H1 (cell line): ENCODE data around the gene RBAK. TPM values are rescaled to one million over a fixed set of nuclear protein-coding genes. Genes with fewer than 3 reads are reported as not detected.

ENCODE experiments used
- CTCF ChIA-PET: fragments of 300-600 bp; sonication (Branson Sonifier 250); formaldehyde crosslinking; loops from one replicate; lab custom pipeline; 2021; ENCODE audit not compliant: partially characterized antibody; lab: Charles Lee
- POLR2A ChIA-PET: fragments of 300-600 bp; sonication (Branson Sonifier 250); formaldehyde crosslinking; loops from one replicate; lab custom pipeline; 2021; ENCODE audit warnings: inconsistent platforms; ENCODE audit not compliant: partially characterized antibody; lab: Charles Lee
- DNase-seq, 2 experiments: peaks; one replicate each; pipeline versions ENCODE4 v3.0.0 to v3.0.0-alpha.2; 2010 to 2022; ENCODE audit warnings: low spot score in 2 of 2, low read depth in 1 of 2, mixed read lengths in 1 of 2
- FAIRE-seq: peaks from 2 replicates; lab custom pipeline; 2011; peaks lifted over from hg19 to GRCh38; lab: Jason Lieb, UNC
- H2AFZ ChIP-seq: 2 replicates; pipeline ENCODE4 v1.8.1; 2012; ENCODE audit warnings: low read length, inconsistent platforms
- H2AK5ac ChIP-seq: 2 replicates; pipeline ENCODE4 v1.6.1; 2013; ENCODE audit warnings: low read depth, low read length
- H2BK120ac ChIP-seq: replicated peaks from 2 replicates; pipeline ENCODE3; 2013; ENCODE audit warnings: low read depth, low read length, inconsistent platforms
- H2BK12ac ChIP-seq: 2 replicates; pipeline ENCODE4 v1.6.1; 2013; ENCODE audit warnings: low read depth, low read length
- H2BK15ac ChIP-seq: 2 replicates; pipeline ENCODE4 v1.6.1; 2013; ENCODE audit warnings: low read length
- H2BK20ac ChIP-seq: 2 replicates; pipeline ENCODE4 v1.6.1; 2013; ENCODE audit warnings: low read length
- H2BK5ac ChIP-seq: 2 replicates; pipeline ENCODE4 v1.6.1; 2013; ENCODE audit warnings: low read depth, low read length
- H3K14ac ChIP-seq: 2 replicates; pipeline ENCODE4 v1.6.1; 2013; ENCODE audit warnings: inconsistent platforms; ENCODE audit not compliant: insufficient read length
- H3K18ac ChIP-seq: 2 replicates; pipeline ENCODE4 v1.6.1; 2013; ENCODE audit warnings: low read length; ENCODE audit errors: extremely low read depth
- H3K23ac ChIP-seq: 2 replicates; pipeline ENCODE4 v1.6.1; 2013; ENCODE audit warnings: inconsistent platforms; ENCODE audit not compliant: insufficient read length
- H3K23me2 ChIP-seq: 2 replicates; pipeline ENCODE4 v1.6.1; 2013; ENCODE audit warnings: low read depth, low read length
- H3K27ac ChIP-seq: 2 replicates; pipeline ENCODE4 v1.6.1; 2011; ENCODE audit warnings: low read depth, low read length, inconsistent platforms
- H3K27me3 ChIP-seq, 4 experiments: replicated peaks in 1 of 4; 1 replicate in 1 of 4; 2 replicates in 3 of 4; pipeline versions ENCODE4 v1.6.1 to v1.8.1; 2011 to 2013; ENCODE audit warnings: low read length in 3 of 4, mild to moderate bottlenecking in 3 of 4, inconsistent platforms in 2 of 4, mixed read lengths in 2 of 4, moderate library complexity in 1 of 4; ENCODE audit not compliant: control insufficient read depth in 3 of 4, insufficient read depth in 3 of 4; ENCODE audit errors: extremely low read depth in 1 of 4
- H3K36me3 ChIP-seq, 4 experiments: 2 replicates each; pipeline versions ENCODE4 v1.6.1 to v1.8.1; 2011 to 2013; ENCODE audit warnings: mild to moderate bottlenecking in 4 of 4, low read length in 3 of 4, moderate library complexity in 2 of 4, control low read depth in 1 of 4, inconsistent platforms in 1 of 4; ENCODE audit not compliant: insufficient read depth in 4 of 4, control insufficient read depth in 2 of 4
- H3K4ac ChIP-seq: replicated peaks from 2 replicates; pipeline ENCODE3; 2013; ENCODE audit warnings: low read length, low read depth, mixed read lengths, inconsistent platforms; ENCODE audit not compliant: insufficient read length
- H3K4me1 ChIP-seq, 4 experiments: replicated peaks in 1 of 4; 1 replicate in 1 of 4; 2 replicates in 3 of 4; pipeline versions ENCODE4 v1.6.1 to v1.8.1; 2011 to 2013; ENCODE audit warnings: low read length in 3 of 4, inconsistent platforms in 2 of 4, mixed read lengths in 1 of 4; ENCODE audit not compliant: insufficient read depth in 4 of 4, control insufficient read depth in 3 of 4
- H3K4me2 ChIP-seq, 2 experiments: 2 replicates each; pipeline versions ENCODE4 v1.6.1 to v1.8.1; 2011 to 2013; ENCODE audit warnings: low read depth in 2 of 2, low read length in 2 of 2, control low read depth in 1 of 2, inconsistent platforms in 1 of 2, mild to moderate bottlenecking in 1 of 2; ENCODE audit not compliant: insufficient read depth in 1 of 2
- H3K4me3 ChIP-seq, 4 experiments: fragments of 200-600, 300-600 bp in 1 of 4; sonication (generic), shearing (Covaris generic), sonication (Bioruptor Twin) in 1 of 4; 2 replicates each; pipeline versions ENCODE4 v1.5.1 to v1.8.1; 2011 to 2016; ENCODE audit warnings: low read length in 4 of 4, low read depth in 3 of 4, control low read depth in 2 of 4, inconsistent platforms in 2 of 4, mild to moderate bottlenecking in 2 of 4, mixed read lengths in 1 of 4, moderate library complexity in 1 of 4; ENCODE audit not compliant: insufficient read depth in 2 of 4; ENCODE audit errors: extremely low read depth in 1 of 4
- H3K56ac ChIP-seq: replicated peaks from 2 replicates; pipeline ENCODE3; 2013; ENCODE audit warnings: low read depth, mild to moderate bottlenecking, mixed read lengths, low read length, inconsistent platforms; ENCODE audit not compliant: insufficient read length
- H3K79me1 ChIP-seq: 2 replicates; pipeline ENCODE4 v1.6.1; 2013; ENCODE audit warnings: low read depth, low read length, control low read depth
- H3K79me2 ChIP-seq, 2 experiments: 2 replicates each; pipeline versions ENCODE4 v1.6.1 to v1.8.1; 2012 to 2013; ENCODE audit warnings: low read length in 2 of 2, mild to moderate bottlenecking in 2 of 2, inconsistent platforms in 1 of 2; ENCODE audit not compliant: insufficient read depth in 2 of 2, control insufficient read depth in 1 of 2
- H3K9ac ChIP-seq, 4 experiments: replicated peaks in 1 of 4; 1 replicate in 1 of 4; 2 replicates in 3 of 4; pipeline versions ENCODE4 v1.6.1 to v1.8.1; 2011 to 2013; ENCODE audit warnings: low read depth in 3 of 4, low read length in 3 of 4, control low read depth in 2 of 4, mild to moderate bottlenecking in 2 of 4, moderate library complexity in 2 of 4, inconsistent platforms in 1 of 4; ENCODE audit errors: extremely low read depth in 1 of 4
- H3K9me3 ChIP-seq, 2 experiments: 2 replicates each; pipeline versions ENCODE4 v1.6.1 to v1.8.1; 2012 to 2013; ENCODE audit warnings: mild to moderate bottlenecking in 2 of 2, moderate library complexity in 2 of 2, control low read depth in 1 of 2, inconsistent platforms in 1 of 2, low read depth in 1 of 2, low read length in 1 of 2, mixed read lengths in 1 of 2; ENCODE audit not compliant: insufficient read depth in 2 of 2
- H4K20me1 ChIP-seq, 2 experiments: replicated peaks in 1 of 2; 2 replicates each; pipeline versions ENCODE3 to v1.8.1; 2011 to 2013; ENCODE audit warnings: inconsistent platforms in 2 of 2, low read length in 2 of 2, mild to moderate bottlenecking in 1 of 2; ENCODE audit not compliant: insufficient read depth in 2 of 2, control insufficient read depth in 1 of 2
- H4K5ac ChIP-seq: 2 replicates; pipeline ENCODE4 v1.6.1; 2013; ENCODE audit warnings: low read length, low read depth, mixed read lengths, inconsistent platforms; ENCODE audit not compliant: insufficient read length
- H4K8ac ChIP-seq: 2 replicates; pipeline ENCODE4 v1.8.0; 2013; ENCODE audit warnings: mild to moderate bottlenecking, moderate library complexity, low read length, inconsistent platforms; ENCODE audit not compliant: insufficient read depth; ENCODE audit errors: extremely low read depth
- H4K91ac ChIP-seq: replicated peaks from 2 replicates; pipeline ENCODE3; 2013; ENCODE audit warnings: low read length, mixed read lengths, inconsistent platforms; ENCODE audit not compliant: insufficient read length
- CBX5 ChIP-seq: fragments of 300-800, 300-1000 bp; sonication (generic); IDR thresholded peaks from 2 replicates; pipeline ENCODE4 v1.7.1; 2016; ENCODE audit warnings: antibody characterized with exemption, low read length, low read depth
- CTBP2 ChIP-seq: IDR thresholded peaks from 2 replicates; pipeline ENCODE4 v1.7.0; 2011; ENCODE audit warnings: borderline replicate concordance, mild to moderate bottlenecking, moderate library complexity, mixed read lengths, low read length; ENCODE audit not compliant: insufficient read depth, insufficient read length
- GTF2F1 ChIP-seq: IDR thresholded peaks from 2 replicates; pipeline ENCODE4 v1.6.1; 2012; ENCODE audit warnings: low read depth, low read length, improper control_type of control experiment, borderline replicate concordance
- JUN ChIP-seq: IDR thresholded peaks from 2 replicates; pipeline ENCODE4 v1.6.1; 2011; ENCODE audit warnings: low read depth, mild to moderate bottlenecking, improper control_type of control experiment, low read length
- RNF2 ChIP-seq: fragments of 200-900, 300-1000 bp; sonication (generic); IDR thresholded peaks from 2 replicates; pipeline ENCODE4 v1.7.1; 2016; ENCODE audit warnings: borderline replicate concordance, low read depth, mild to moderate bottlenecking, antibody characterized with exemption, low read length; ENCODE audit not compliant: poor library complexity, severe bottlenecking; ENCODE audit errors: missing control alignments
- TCF12 ChIP-seq: IDR thresholded peaks from 2 replicates; pipeline ENCODE4 v1.6.1; 2011; ENCODE audit warnings: low read depth, mild to moderate bottlenecking, low read length
- ZNF274 ChIP-seq: IDR thresholded peaks from 2 replicates; pipeline ENCODE4 v1.7.0; 2012; ENCODE audit warnings: low read length, borderline replicate concordance; ENCODE audit errors: extremely low read depth
- WGBS, 2 experiments: shearing (Covaris generic) in 1 of 2; methylation state at CpG; one replicate each; pipeline versions ENCODE4 v1.1.6 to v1.1.7; 2013 to 2015; ENCODE audit warnings: low lambda C conversion rate in 2 of 2, mixed read lengths in 2 of 2, inconsistent platforms in 1 of 2, low coverage in 1 of 2, missing lambda C conversion rate in 1 of 2; ENCODE audit not compliant: insufficient replicate concordance in 2 of 2, insufficient coverage in 1 of 2, insufficient read length in 1 of 2; ENCODE audit errors: extremely low coverage in 1 of 2, missing lambda C conversion rate in 1 of 2; 5-methylcytosine and 5-hydroxymethylcytosine counted together
- polyA plus RNA-seq, 7 experiments: library from polyadenylated mRNA; depleted of rRNA in 3 of 7; stranded (reverse) in 5 of 7; unstranded in 2 of 7; fragments of >200 nt in 5 of 7; fragments of 200-250 nt in 2 of 7; gene quantifications; 1 replicate in 5 of 7; 2 replicates in 1 of 7; 4 replicates in 1 of 7; pipeline versions ENCODE4 v1.2.1 to v1.2.3, GENCODE V29; 2011 to 2013; ENCODE audit warnings: missing spikeins in 2 of 7, mixed read lengths in 2 of 7
- total RNA-seq: library from RNA; stranded (reverse); fragmentation: NEBNext Ultra II Directional; extraction: Animal tissue kit (Norgen Biotek cat#: 25700); gene quantifications from 2 replicates; pipeline ENCODE4 v1.2.1, GENCODE V29; 2021
- TF ChIP-seq, protein P1 (sequence below): IDR thresholded peaks from 2 replicates; pipeline ENCODE4 v1.6.1; 2011; ENCODE audit warnings: low read length, improper control_type of control experiment
- TF ChIP-seq, protein P2 (sequence below): IDR thresholded peaks from 2 replicates; pipeline ENCODE4 v1.6.1; 2012; ENCODE audit warnings: inconsistent platforms

The RBAK gene
- total and polyA plus RNA-seq, 2 of the 8 experiments (the other 6 are each of a cell fraction or from before 2014, with no cell fraction given): 1.9 to 18.2 TPM

DNA sequence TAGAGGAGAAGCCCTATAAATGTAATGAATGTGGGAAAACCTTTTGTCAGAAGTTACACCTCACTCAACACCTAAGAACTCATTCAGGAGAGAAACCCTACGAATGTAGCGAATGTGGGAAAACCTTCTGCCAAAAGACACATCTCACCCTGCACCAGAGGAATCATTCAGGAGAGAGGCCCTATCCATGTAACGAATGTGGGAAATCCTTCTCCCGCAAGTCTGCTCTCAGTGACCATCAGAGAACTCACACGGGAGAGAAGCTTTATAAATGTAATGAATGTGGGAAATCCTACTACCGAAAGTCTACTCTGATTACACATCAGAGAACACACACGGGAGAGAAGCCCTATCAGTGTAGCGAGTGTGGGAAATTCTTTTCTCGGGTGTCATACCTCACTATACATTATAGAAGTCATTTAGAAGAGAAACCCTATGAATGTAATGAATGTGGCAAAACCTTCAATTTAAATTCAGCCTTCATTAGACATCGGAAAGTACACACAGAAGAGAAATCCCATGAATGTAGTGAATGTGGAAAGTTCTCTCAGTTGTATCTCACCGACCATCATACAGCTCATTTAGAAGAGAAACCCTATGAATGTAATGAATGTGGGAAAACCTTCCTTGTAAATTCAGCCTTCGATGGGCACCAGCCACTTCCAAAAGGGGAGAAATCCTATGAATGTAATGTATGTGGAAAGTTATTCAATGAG, 18.9 kb downstream of the RBAK start:
- WGBS, 2 experiments: 89% methylated on average over 12 of the region's 12 CpGs; no CpG with 5 or more reads in 1 of the 2 experiments
- FAIRE-seq: no peak
- POLR2A ChIA-PET: no interaction called here
- Histone ChIP-seq H3K4me3 (peak overlapping the region in 1 of 4 experiments; percentile 45; a peak in 2 of 8 replicates), H3K4ac (no peak overlapping the region), H2AFZ (no peak overlapping the region), H3K56ac (no peak overlapping the region), H3K9me3 (peaks cover 84 to 89% of the 10 kb centered on the region in 2 experiments), H3K27me3 (no peaks in the 10 kb centered on the region), H2BK5ac (no peak overlapping the region), H2BK20ac (no peak overlapping the region), H4K20me1 (no peaks in the 10 kb centered on the region), H3K23ac (no peak overlapping the region), H2BK15ac (no peak overlapping the region), H3K79me2 (no peaks in the 10 kb centered on the region), H4K91ac (no peak overlapping the region), H3K4me1 (no peaks in the 10 kb centered on the region)
- TF ChIP-seq, protein P1, sequence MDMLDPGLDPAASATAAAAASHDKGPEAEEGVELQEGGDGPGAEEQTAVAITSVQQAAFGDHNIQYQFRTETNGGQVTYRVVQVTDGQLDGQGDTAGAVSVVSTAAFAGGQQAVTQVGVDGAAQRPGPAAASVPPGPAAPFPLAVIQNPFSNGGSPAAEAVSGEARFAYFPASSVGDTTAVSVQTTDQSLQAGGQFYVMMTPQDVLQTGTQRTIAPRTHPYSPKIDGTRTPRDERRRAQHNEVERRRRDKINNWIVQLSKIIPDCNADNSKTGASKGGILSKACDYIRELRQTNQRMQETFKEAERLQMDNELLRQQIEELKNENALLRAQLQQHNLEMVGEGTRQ: no peak
- TF ChIP-seq CBX5: no peak
- peak; percentile 67; the same call in 1 of the 2 replicates for TF ChIP-seq ZNF274
- peak; percentile 25; the same call in 1 of the 2 replicates for TF ChIP-seq GTF2F1
- TF ChIP-seq, protein P2, sequence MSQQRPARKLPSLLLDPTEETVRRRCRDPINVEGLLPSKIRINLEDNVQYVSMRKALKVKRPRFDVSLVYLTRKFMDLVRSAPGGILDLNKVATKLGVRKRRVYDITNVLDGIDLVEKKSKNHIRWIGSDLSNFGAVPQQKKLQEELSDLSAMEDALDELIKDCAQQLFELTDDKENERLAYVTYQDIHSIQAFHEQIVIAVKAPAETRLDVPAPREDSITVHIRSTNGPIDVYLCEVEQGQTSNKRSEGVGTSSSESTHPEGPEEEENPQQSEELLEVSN: no peak
- TF ChIP-seq CTBP2: no peak
- TF ChIP-seq JUN: no peak
- no peak for TF ChIP-seq RNF2
- 0 out of 2 replicates have a peak, but pooled peaks have one; percentile 42 for TF ChIP-seq TCF12
- TF ChIP-seq, all 59 proteins: peak for 3
- H4K8ac ChIP-seq: no peak overlapping the region; the same call in 1 of the 2 replicates
- H3K9ac ChIP-seq: no peak overlapping the region
- peaks cover 3 to 81% (median 53%) of the 10 kb centered on the region in 4 experiments for H3K36me3 ChIP-seq
- no peak overlapping the region for H3K14ac ChIP-seq
- H3K18ac ChIP-seq: no peak overlapping the region
- no peak overlapping the region for H4K5ac ChIP-seq
- no peak overlapping the region for H2BK12ac ChIP-seq
- H2AK5ac ChIP-seq: no peak overlapping the region
- CTCF ChIA-PET: no interaction called here
- H3K4me2 ChIP-seq: no peak overlapping the region
- no peak for DNase-seq
- no peak overlapping the region for H3K27ac ChIP-seq
- no peak overlapping the region for H2BK120ac ChIP-seq
- H3K23me2 ChIP-seq: no peaks in the 10 kb centered on the region
- H3K79me1 ChIP-seq: no peaks in the 10 kb centered on the region
